M059J (cell line): ENCODE data around the gene RNU1-3. TPM values are rescaled to one million over a fixed set of nuclear protein-coding genes. Genes with fewer than 3 reads are reported as not detected.
"Not testable (repeated sequence)": the region's sequence is repeated elsewhere in the genome, so short reads cannot be mapped to it uniquely, and the experiment has no call there.

Experiments
- DNase-seq: peaks from one replicate; pipeline ENCODE4 v3.0.0-alpha.2; 2012; ENCODE audit warnings: low read depth
- total RNA-seq: library from RNA; depleted of rRNA; stranded (reverse); fragments of >200 nt; shearing (Covaris generic); gene quantifications from 2 replicates; pipeline ENCODE4 v1.2.3, GENCODE V29; 2014

RNU1-3 gene
- total RNA-seq, 1 experiment from 2014 or later = not detected

DNA sequence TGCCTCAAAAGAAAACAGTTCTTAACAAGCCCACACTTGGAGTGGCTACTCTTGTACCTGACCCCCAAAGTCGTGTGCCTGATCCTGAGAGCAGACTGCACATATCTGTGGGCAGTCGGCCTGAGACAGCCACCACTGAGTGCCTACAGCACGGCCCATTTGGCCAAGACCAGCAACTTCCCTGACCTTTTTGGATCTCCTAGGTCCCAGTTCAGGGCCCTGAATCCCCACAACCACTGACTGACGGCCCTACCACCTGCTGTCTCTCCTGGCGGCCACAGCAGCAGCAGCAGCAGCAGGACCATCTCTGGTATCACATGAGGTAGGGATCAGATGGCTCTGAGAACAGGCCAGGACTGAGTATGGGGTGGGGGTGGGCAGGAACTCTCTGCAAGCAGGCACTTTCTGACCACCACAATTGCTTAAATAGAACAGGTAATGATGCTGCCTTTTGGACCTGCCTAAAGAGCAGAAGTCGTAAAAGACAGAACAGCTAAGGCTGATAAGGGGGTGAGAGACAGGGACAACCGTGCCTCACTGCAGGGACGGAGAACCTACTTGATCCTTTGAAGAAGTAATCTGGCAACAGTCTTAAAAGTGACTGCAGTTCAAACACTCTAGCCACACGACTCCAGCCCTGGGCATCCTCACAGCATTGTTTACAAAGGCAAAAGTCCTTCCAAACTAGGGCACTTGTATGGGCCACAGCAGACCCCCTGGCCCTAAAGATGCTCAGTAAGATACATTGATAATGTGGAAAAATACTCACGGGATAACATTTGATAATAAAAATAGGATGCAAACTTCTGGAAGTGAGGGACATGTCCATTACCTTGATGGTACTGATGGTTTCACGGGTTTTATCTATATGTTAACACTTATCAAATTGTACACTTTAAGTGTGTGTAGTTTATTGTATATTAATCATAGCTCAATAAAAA is 27.4 kb downstream of the RNU1-3 start:
- not testable (repeated sequence) for DNase-seq

GRCh38 chr1:16637941-16638778 is 28.6 kb downstream of the RNU1-3 start:
- DNase-seq = not testable (repeated sequence)

DNA sequence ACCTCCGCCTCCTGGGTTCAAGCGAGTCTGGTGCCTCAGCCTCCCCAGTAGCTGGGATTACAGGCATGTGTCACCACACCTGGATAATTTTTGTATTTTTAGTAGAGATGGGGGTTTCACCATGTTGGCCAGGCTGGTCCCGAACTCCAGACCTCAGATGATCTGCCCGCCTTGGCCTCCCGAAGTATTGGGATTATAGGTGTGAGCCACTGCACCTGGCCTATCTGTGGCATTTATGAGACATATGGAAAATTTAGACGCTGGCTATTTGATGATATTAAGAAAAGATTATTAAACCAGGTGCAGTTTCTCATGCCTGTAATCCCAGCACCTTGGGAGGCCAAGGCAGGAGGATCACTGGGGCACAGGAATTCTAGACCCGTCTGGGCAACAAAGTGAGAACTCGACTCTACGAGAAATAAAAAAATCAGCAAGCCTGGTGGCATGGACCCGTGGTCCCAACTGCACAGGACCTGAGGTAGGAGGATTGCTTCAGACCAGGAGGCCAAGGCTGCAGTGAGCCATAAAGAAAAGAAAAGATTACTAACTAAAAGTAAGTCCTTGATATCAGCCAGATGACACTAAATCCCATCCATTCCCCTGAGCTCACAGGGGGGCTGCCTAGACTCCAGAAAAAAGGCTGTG is 30.1 kb downstream of the RNU1-3 start:
- DNase-seq = not testable (repeated sequence)

DNA sequence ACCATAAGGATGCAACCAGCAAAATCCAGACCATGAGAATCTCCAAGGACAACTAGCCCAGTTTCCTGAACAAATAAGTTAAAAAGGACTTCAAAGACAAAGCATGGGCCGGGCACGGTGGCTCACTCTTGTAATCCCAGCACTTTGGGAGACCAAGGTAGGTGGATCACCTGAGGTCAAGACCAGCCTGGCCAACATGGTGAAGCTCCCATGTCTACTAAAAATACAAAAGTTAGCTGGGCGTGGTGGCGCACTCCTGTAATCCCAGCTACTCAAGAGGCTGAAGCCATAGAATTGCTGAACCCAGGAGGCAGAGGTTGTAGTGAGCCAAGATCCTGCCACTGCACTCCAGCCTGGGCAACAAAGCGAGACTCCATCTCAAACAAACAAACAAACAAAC is 30.8 kb downstream of the RNU1-3 start:
- not testable (repeated sequence) for DNase-seq

GRCh38 chr1:16633540-16634282 is 33.0 kb downstream of the RNU1-3 start:
- DNase-seq = not testable (repeated sequence)

DNA sequence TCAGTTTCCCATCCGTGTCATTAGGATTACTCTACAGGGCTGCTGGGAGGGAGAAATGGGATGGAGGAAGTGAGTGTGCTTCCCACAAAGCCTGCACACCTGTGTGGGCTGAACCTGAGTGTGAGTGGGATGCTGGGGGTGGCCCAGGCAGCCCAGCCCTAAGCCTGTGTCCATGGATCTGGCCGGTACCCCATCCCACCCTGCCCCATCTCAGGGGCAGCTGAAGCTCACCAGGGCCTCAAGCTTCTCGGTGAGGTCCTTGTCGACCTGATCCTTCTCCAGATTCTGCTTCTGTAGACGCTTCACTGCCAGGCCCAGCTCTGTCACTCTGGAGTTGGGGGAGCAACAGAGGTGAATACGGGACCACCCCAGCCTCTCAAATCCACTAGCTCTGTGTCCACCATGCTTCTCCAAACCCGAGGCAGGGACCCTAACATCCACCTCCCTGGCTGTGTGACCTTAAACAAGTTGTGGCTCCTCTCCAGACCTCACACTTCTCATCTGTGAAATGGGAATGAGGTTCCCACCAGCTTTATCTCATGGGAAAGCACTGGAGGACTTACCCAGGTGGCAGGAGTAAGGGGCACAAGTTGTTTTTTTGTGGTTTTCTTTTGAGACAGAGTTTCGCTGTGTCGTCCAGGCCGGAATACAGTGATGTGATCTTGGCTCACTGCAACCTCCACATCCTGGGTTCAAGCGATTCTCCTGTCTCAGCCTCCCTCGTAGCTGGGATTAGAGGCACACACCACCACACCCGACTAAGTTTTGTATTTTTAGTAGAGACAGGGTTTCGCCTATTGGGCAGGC is 34.5 kb downstream of the RNU1-3 start:
- DNase-seq = not testable (repeated sequence)

DNA sequence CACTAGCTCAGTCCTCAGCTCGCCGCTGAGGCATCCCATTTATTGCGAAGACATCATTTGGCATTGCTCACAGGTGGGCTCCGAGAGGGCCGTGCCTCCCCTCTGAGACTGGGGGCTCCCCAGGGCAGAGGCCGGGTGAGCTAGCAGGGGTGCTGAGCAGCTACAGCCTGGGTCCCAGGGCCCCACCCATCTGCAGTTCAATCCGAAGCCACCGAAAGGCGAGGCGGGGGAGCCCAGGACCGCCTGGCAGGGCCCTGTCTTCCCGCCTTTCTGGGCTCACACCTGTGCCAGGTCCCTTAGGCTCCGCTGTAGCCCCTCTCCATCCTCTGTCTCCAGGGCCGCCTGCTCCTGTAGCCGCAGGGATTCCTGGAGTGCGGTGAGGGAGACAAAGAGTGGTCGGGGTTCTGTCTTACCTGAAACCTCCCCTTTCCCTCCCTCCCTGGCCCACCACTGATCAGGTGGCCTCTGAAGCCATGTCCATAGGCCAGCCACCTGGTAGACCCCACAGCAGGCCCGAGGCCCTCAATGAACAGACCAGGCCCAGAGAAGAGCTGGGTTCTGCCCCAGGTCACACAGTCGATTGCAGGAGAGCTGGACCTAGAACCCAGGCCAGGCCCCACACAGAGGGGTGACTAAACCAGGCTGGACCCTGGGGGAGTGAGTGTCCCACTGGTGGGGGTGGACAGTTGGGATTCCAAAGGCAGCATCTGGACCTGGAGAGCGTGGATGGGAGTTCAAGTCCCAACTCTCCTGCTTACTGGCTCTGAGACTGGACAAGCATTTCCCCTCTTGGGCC is 35.3 kb downstream of the RNU1-3 start:
- no peak for DNase-seq

- DNase-seq = no peak
These were observed 36.0 kb downstream of the RNU1-3 start for GRCh38 chr1:16630661-16631247.

- not testable (repeated sequence) for DNase-seq
These were observed 36.7 kb downstream of the RNU1-3 start for GRCh38 chr1:16629916-16630530.

GRCh38 chr1:16628361-16629111 is 38.2 kb downstream of the RNU1-3 start:
- no peak for DNase-seq

DNA sequence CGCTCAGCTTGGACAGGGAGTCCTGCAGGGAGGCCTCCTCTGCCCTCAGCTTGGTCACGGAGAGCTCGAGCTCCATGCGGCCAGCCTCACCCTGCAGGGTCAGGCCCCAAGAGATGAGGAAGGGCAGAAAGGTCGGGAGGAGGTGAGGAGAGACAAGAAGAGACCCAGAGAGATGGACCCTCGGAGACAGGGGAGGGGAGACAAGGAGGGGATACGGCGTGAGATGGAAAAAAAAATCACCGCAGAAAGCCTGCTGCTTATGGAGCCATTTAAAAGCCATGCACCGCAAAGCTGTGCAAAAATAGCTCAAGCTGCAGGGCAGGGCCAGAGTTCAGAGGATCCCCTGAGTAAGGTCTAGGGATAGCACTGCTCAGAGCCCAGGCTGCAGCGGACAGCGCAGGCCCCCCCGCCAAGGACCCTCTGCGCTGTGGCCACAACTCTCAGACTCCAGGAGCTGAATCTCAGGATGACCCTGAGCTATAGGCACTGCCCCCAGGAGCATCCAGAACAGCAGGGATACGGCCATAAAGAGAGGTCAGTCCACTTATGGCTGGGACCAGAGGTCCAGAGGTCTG is 40.3 kb downstream of the RNU1-3 start:
- not testable (repeated sequence) for DNase-seq

GRCh38 chr1:16625497-16626408 is 41.0 kb downstream of the RNU1-3 start:
- DNase-seq = no peak

GRCh38 chr1:16623812-16624719 is 42.7 kb downstream of the RNU1-3 start:
- peak; percentile 64 for DNase-seq

DNA sequence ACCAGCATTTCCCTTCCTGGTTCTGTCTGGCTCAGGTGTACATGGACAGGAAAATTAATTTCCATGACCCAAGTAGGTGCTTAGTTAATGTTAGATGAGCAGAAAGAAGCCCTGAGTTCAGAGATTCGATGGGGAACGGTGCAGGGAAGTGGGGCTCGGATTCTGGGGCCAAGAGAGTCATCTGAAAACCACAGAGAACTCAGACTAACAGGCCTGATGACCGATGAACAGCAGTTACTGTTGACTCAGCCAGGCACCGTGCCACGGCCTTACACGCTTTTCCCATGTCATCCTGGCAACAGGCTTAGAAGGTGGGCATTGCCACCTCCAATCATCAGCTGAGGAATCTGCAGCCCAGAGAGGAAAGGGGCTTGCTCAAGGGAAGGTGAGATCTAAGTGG is 43.4 kb downstream of the RNU1-3 start:
- DNase-seq = peak; percentile 94

GRCh38 chr1:16621681-16622315 is 45.0 kb downstream of the RNU1-3 start:
- not testable (repeated sequence) for DNase-seq
